ENCODE measurements around the gene TPBGL. TPM values are rescaled to one million over a fixed set of nuclear protein-coding genes. Genes with fewer than 3 reads are reported as not detected.

The TPBGL gene
- total RNA-seq, 1 donor from 2014 or later, result 2.3 TPM

DNA sequence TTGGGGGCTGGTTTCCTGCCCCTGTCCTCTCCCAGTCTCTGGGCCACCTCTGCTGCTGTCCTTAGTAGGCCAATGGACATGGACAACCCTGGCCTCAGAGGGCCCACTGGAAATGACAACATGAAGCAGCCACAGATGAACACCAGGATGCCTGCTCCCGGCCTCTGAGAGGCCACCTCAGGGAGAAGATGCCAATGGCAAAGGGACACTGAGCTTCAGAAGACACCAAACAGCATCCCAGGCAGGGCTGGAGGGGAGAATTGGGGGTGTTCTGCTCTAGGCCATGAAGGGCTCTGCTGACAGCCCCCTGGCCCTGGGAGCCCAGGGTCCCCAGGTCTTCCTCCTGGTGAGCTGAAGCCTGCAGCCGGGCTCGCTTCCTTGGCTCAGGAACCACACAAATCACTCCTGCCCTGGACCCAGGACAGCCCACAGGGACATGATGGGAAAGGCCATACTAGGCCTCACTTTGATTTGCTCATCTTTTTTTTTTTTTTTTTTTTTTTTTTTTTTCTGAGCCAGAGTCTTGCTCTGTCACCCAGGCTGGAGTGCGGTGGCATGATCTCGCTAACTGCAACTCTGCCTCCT is 45.3 kb downstream of the TPBGL start:
- peaks cover 8% of the 10 kb centered on the region for H3K4me1 Mint-ChIP-seq (ENCODE audit: low read depth, unreplicated experiment)
- H3K27ac Mint-ChIP-seq (ENCODE audit: unreplicated experiment), result no peak overlapping the region
- DNase-seq, result no peak
- peaks cover 7% of the 10 kb centered on the region for H3K9me3 Mint-ChIP-seq (ENCODE audit: unreplicated experiment)
- TF ChIP-seq, protein P1, sequence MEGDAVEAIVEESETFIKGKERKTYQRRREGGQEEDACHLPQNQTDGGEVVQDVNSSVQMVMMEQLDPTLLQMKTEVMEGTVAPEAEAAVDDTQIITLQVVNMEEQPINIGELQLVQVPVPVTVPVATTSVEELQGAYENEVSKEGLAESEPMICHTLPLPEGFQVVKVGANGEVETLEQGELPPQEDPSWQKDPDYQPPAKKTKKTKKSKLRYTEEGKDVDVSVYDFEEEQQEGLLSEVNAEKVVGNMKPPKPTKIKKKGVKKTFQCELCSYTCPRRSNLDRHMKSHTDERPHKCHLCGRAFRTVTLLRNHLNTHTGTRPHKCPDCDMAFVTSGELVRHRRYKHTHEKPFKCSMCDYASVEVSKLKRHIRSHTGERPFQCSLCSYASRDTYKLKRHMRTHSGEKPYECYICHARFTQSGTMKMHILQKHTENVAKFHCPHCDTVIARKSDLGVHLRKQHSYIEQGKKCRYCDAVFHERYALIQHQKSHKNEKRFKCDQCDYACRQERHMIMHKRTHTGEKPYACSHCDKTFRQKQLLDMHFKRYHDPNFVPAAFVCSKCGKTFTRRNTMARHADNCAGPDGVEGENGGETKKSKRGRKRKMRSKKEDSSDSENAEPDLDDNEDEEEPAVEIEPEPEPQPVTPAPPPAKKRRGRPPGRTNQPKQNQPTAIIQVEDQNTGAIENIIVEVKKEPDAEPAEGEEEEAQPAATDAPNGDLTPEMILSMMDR (IDR thresholded peaks at IDR 0.05; ENCODE audit: partially characterized antibody, unreplicated experiment), result no peak
- peaks cover 5% of the 10 kb centered on the region for H3K36me3 Mint-ChIP-seq (ENCODE audit: unreplicated experiment)
- H3K4me3 Mint-ChIP-seq (ENCODE audit: unreplicated experiment), result no peak overlapping the region
- H3K27me3 Mint-ChIP-seq (ENCODE audit: unreplicated experiment), result peaks cover 9% of the 10 kb centered on the region

DNA sequence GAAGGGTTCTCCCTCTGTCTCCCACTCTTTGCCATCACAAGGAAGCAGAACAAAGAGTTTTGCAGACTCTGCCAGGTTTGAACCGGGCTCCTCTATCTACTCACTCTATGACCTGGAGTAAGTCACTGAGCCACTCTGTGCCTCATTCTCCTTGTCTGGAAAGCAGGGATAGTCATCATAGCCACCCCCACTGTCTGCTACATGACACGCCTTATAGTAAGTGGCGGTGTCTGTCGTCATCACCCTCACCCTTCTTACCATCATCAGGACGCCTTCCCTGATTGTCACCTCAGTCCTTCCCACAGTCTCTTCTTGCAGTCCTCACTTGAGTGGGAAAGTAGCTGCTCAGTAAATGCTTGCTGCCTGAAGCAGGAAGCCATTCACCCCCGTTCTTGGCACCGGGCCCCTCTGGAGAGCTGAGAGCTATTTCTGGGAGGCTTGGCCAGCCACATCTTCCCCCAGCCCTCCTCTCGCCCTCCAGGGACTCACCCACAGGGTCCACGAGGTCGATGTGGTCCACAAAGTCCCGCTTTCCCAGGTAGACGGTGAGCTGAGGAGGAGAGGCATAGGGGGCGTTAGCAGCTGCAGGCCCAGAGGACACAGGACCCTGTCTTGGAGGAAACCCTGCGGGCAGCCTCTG is 46.4 kb downstream of the TPBGL start:
- no peak for DNase-seq
- H3K27me3 Mint-ChIP-seq (ENCODE audit: unreplicated experiment), result peaks cover 9% of the 10 kb centered on the region
- peaks cover 7% of the 10 kb centered on the region for H3K9me3 Mint-ChIP-seq (ENCODE audit: unreplicated experiment)
- no peak overlapping the region for H3K27ac Mint-ChIP-seq (ENCODE audit: unreplicated experiment)
- TF ChIP-seq, protein P1 (IDR thresholded peaks at IDR 0.05; ENCODE audit: partially characterized antibody, unreplicated experiment), result no peak
- no peak overlapping the region for H3K4me3 Mint-ChIP-seq (ENCODE audit: unreplicated experiment)
- H3K4me1 Mint-ChIP-seq (ENCODE audit: low read depth, unreplicated experiment), result peaks cover 8% of the 10 kb centered on the region
- H3K36me3 Mint-ChIP-seq (ENCODE audit: unreplicated experiment), result peaks cover 5% of the 10 kb centered on the region

DNA sequence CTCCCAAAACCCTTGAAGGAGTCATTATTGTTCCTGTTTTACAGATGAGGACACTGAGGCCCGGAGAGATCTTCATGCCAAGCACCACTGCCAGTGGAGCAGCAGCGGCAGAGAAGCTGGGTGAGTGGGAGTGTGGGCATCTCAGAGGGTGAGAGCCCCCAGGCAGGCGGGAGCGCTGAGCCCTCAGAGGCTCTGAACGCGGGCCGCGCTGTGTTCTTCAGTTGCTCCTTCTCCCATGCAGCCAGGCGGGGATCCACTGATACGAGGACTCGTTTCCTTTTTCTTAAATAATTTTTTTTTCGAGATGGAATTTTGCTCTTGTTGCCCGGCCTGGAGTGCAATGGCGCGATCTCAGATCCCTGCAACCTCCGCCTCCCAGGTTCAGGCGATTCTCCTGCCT is 47.0 kb downstream of the TPBGL start:
- no peak for DNase-seq
- Mint-ChIP-seq H3K27me3 (ENCODE audit: unreplicated experiment) (peaks cover 9% of the 10 kb centered on the region), H3K4me3 (ENCODE audit: unreplicated experiment) (no peak overlapping the region), H3K4me1 (ENCODE audit: low read depth, unreplicated experiment) (peaks cover 7% of the 10 kb centered on the region), H3K9me3 (ENCODE audit: unreplicated experiment) (peaks cover 7% of the 10 kb centered on the region), H3K27ac (ENCODE audit: unreplicated experiment) (no peak overlapping the region), H3K36me3 (ENCODE audit: unreplicated experiment) (peaks cover 5% of the 10 kb centered on the region)
- TF ChIP-seq, protein P1 (IDR thresholded peaks at IDR 0.05; ENCODE audit: partially characterized antibody, unreplicated experiment), result no peak

DNA sequence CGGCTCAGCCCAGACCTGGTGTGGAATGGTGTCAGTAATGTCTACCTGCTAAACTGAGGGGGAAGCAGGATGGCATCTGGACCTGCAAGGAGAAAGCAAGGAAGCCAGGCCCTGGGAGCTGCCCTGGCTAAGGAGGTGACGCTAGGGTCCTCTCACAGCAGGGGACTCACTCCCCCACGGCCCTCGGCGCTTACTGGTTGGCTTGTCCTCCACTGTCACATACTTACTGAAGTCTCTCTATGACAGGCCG is 48.9 kb downstream of the TPBGL start:
- Mint-ChIP-seq H3K27me3 (ENCODE audit: unreplicated experiment) (peaks cover 9% of the 10 kb centered on the region), H3K4me3 (ENCODE audit: unreplicated experiment) (no peak overlapping the region), H3K4me1 (ENCODE audit: low read depth, unreplicated experiment) (peaks cover 9% of the 10 kb centered on the region), H3K27ac (ENCODE audit: unreplicated experiment) (no peak overlapping the region), H3K9me3 (ENCODE audit: unreplicated experiment) (peaks cover 7% of the 10 kb centered on the region), H3K36me3 (ENCODE audit: unreplicated experiment) (peaks cover 5% of the 10 kb centered on the region)
- TF ChIP-seq, protein P1 (IDR thresholded peaks at IDR 0.05; ENCODE audit: partially characterized antibody, unreplicated experiment), result no peak
- no peak for DNase-seq

DNA sequence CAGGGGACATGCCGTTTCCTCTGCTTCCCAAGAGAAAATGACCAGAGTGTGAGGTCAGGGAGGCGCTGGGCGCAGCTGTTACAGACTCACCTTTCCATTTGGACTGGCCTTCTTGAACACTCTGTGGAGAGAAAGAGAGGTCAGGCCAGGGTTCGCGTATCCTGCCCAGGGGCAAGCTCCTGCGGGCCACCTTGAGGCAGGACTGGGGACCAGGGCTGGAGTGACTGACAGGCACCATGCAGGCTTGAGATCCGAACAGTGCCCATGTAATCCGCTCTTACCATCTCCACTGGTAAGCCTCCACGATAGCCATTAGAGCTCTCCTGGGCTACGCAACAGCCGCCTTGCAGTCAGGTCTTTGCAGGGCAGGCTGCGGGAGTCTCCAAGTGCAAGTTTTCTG is 49.3 kb downstream of the TPBGL start:
- Mint-ChIP-seq H3K27me3 (ENCODE audit: unreplicated experiment) (peaks cover 9% of the 10 kb centered on the region), H3K27ac (ENCODE audit: unreplicated experiment) (no peak overlapping the region), H3K9me3 (ENCODE audit: unreplicated experiment) (peaks cover 7% of the 10 kb centered on the region), H3K4me3 (ENCODE audit: unreplicated experiment) (no peak overlapping the region), H3K36me3 (ENCODE audit: unreplicated experiment) (peaks cover 5% of the 10 kb centered on the region), H3K4me1 (ENCODE audit: low read depth, unreplicated experiment) (peaks cover 9% of the 10 kb centered on the region)
- TF ChIP-seq, protein P1 (IDR thresholded peaks at IDR 0.05; ENCODE audit: partially characterized antibody, unreplicated experiment), result no peak
- no peak for DNase-seq

All from glutamatergic neuron (in vitro differentiated cells).